Measurements from ENCODE around the gene KRT17. TPM values are rescaled to one million over a fixed set of nuclear protein-coding genes. Genes with fewer than 3 reads are reported as not detected.

The KRT17 gene
- total RNA-seq, 1 experiment from 2014 or later, result 29.0 TPM

DNA sequence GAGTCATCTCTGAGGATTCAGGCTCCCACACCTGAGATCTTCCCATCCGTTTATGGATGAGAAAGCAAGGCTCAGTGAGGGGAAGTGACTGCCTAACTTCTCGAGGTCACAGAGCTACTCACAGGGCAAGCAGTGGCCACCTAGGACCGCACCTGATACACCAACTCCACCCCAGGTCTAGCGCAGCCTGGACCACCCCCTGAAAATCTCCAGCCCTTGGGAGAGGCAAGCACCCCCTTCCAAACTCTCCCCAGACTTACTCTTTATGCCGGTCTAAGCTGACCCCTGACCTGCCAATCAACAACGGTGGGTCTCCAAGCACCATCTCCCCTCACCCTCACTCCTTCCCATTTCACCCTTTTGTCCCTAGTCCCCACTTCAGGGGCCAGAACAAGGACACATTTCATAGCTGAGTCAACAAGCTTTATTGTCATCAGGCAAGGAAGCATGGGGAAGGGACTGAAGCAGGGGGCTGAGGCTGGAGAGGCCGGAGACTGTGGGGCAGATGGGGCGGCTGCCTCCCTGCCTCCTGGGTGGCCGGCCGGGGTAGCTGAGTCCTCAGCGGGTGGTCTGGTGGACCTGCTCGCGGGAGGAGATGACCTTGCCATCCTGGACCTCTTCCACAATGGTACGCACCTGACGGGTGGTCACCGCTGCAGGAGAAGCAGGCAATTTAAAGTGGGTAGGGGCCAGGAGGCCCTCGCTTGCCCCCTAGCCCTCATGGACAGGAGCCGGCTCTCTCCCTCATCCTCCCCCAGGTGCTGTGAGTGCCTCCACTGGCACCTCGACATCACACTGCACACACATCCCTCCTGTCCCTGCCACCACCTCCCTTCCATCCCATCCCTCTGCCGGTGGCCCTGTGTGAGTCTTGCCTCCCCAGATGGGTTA is 5.1 kb downstream of the KRT17 start:
- TF ChIP-seq CTCF (conservative IDR thresholded peaks at IDR 0.05) (no peak), EZH2 (IDR thresholded peaks at IDR 0.05; ENCODE audit: low read depth) (no peak)
- Histone ChIP-seq H2AFZ (no peak overlapping the region), H3K9me2 (ENCODE audit: insufficient read depth) (no peaks in the 10 kb centered on the region), H3K4me2 (0 out of 2 replicates have a peak overlapping the region, but pooled peaks have one; percentile 37), H3K79me2 (ENCODE audit: low read depth) (no peaks in the 10 kb centered on the region), H3K27ac (no peak overlapping the region), H3F3A (ENCODE audit: insufficient read depth, low read depth) (peaks cover 9% of the 10 kb centered on the region; the same call in 1 of the 2 replicates), H3K4me3 (no peak overlapping the region), H4K20me1 (ENCODE audit: insufficient read depth) (no peaks in the 10 kb centered on the region), H3K4me1 (replicated peaks; ENCODE audit: insufficient read depth) (peaks cover 32% of the 10 kb centered on the region), H3K9me3 (ENCODE audit: insufficient read depth, low read depth) (no peaks in the 10 kb centered on the region), H3K36me3 (ENCODE audit: low read depth) (no peaks in the 10 kb centered on the region), H3K27me3 (ENCODE audit: insufficient read depth, low read depth) (no peaks in the 10 kb centered on the region)
- ChIA-PET CTCF (interaction anchor here (0.7 kb wide), 1 partner anchor 12 kb away, joined by 3 read pairs; no protein-coding TSS in a partner anchor), POLR2A (ENCODE audit: unreplicated experiment) (interaction anchor here (0.6 kb wide), 1 partner anchor 86 kb away, joined by 4 read pairs; no protein-coding TSS in a partner anchor)
- peak in 1 of 2 experiments; percentile 53 for DNase-seq
- intact Hi-C loops (cut with micrococcal nuclease; ENCODE audit: unreplicated experiment), result no loop called here
- no TSS peak for BruUV-seq (replicated peaks)

DNA sequence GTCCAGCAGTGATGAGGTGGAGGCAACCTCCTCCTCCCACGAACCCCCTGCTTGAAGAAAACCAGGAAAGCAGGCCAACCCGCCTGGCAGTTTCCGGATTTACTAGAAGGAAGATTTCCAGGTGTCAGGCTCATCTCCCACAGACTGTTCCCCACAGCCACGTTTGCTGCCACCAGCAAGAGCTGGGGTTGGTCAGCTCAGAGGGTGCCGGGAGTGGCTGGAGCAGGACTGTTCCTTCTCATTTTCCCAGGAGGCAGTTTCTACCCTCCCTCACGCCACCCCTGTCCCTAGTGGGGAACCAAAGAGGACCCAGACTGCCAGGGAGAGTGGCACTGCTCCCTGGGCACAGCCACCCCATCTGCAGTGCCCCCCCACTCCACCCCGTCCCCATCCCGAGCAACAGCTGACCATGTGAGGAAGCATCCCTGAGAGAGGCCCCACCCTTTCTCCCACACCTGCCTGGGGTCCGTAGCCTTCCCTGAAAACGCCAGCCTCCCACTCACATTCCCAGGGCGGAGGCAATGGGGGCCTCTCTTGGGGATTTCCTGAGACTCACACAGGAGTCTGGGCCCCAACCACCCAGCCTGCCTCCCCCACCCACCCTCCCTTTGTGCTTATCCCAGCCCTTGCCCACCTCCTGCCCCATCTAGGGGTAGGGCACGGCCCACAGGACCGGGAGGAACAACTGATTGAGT is 5.9 kb downstream of the KRT17 start:
- POLR2A ChIA-PET (ENCODE audit: unreplicated experiment), result interaction anchor here (0.5 to 0.6 kb wide), 2 partner anchors 59 to 85 kb away, joined by 4 to 7 read pairs; no protein-coding TSS in a partner anchor
- H3K9me2 ChIP-seq (ENCODE audit: insufficient read depth), result no peaks in the 10 kb centered on the region
- CTCF ChIA-PET, result interaction anchor here (0.7 kb wide), 1 partner anchor 13 kb away, joined by 3 read pairs; no protein-coding TSS in a partner anchor
- BruUV-seq (replicated peaks), result no TSS peak
- peaks cover 32% of the 10 kb centered on the region for H3K4me1 ChIP-seq (replicated peaks; ENCODE audit: insufficient read depth)
- H3K4me3 ChIP-seq, result no peak overlapping the region
- no peak overlapping the region for H2AFZ ChIP-seq
- no peaks in the 10 kb centered on the region for H3K36me3 ChIP-seq (ENCODE audit: low read depth)
- intact Hi-C loops (cut with micrococcal nuclease; ENCODE audit: unreplicated experiment), result no loop called here
- no peak for TF ChIP-seq CTCF (conservative IDR thresholded peaks at IDR 0.05)
- H3K4me2 ChIP-seq, result no peak overlapping the region; the same call in 1 of the 2 replicates
- H3F3A ChIP-seq (ENCODE audit: insufficient read depth, low read depth), result peaks cover 9% of the 10 kb centered on the region; the same call in 1 of the 2 replicates
- peak in 1 of 2 experiments; percentile 48 for DNase-seq
- no peaks in the 10 kb centered on the region for H3K27me3 ChIP-seq (ENCODE audit: insufficient read depth, low read depth)
- no peaks in the 10 kb centered on the region for H3K79me2 ChIP-seq (ENCODE audit: low read depth)
- H3K9me3 ChIP-seq (ENCODE audit: insufficient read depth, low read depth), result no peaks in the 10 kb centered on the region
- H4K20me1 ChIP-seq (ENCODE audit: insufficient read depth), result no peaks in the 10 kb centered on the region
- no peak overlapping the region for H3K27ac ChIP-seq

DNA sequence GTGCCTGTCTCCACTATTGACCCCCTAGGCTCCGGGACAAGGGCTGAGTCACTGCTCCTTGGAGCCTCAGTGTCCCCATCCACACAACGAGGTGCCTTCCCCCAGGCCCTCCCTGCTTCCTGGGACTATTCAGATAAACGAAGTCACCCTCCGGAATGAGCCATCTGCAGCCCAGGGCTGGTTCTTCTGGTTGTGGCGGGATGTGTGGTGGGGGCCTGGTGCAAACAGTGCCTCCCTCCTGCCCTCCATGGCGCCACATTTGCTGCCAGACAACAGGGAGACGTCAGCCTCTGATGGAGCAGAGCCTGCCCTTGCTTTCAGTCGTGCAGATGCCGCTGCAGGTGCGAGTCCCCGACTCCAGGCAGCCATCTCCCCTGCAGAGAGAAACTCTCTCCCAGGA is 6.7 kb downstream of the KRT17 start:
- H4K20me1 ChIP-seq (ENCODE audit: insufficient read depth), result no peaks in the 10 kb centered on the region
- no peaks in the 10 kb centered on the region for H3K36me3 ChIP-seq (ENCODE audit: low read depth)
- intact Hi-C loops (cut with micrococcal nuclease; ENCODE audit: unreplicated experiment), result no loop called here
- no peaks in the 10 kb centered on the region for H3K27me3 ChIP-seq (ENCODE audit: insufficient read depth, low read depth)
- H3F3A ChIP-seq (ENCODE audit: insufficient read depth, low read depth), result peaks cover 9% of the 10 kb centered on the region; the same call in 1 of the 2 replicates
- no peaks in the 10 kb centered on the region for H3K9me2 ChIP-seq (ENCODE audit: insufficient read depth)
- no peak overlapping the region for H2AFZ ChIP-seq
- H3K4me1 ChIP-seq (replicated peaks; ENCODE audit: insufficient read depth), result peaks cover 30% of the 10 kb centered on the region
- ChIA-PET POLR2A (ENCODE audit: unreplicated experiment) (interaction anchor here (0.5 kb wide), 1 partner anchor 60 kb away, joined by 7 read pairs; no protein-coding TSS in a partner anchor), CTCF (no interaction called here)
- no peak for DNase-seq
- BruUV-seq (replicated peaks), result no TSS peak
- H3K27ac ChIP-seq, result no peak overlapping the region
- no peaks in the 10 kb centered on the region for H3K9me3 ChIP-seq (ENCODE audit: insufficient read depth, low read depth)
- H3K4me2 ChIP-seq, result no peak overlapping the region
- no peak overlapping the region for H3K4me3 ChIP-seq
- TF ChIP-seq EZH2 (IDR thresholded peaks at IDR 0.05; ENCODE audit: low read depth), result no peak
- TF ChIP-seq CTCF (conservative IDR thresholded peaks at IDR 0.05), result no peak
- H3K79me2 ChIP-seq (ENCODE audit: low read depth), result no peaks in the 10 kb centered on the region

All from PC-9 (cell line).